Caco-2 (cell line): ENCODE data around the gene CA4. TPM values are rescaled to one million over a fixed set of nuclear protein-coding genes. Genes with fewer than 3 reads are reported as not detected.

ENCODE experiments used
- BruUV-seq: library from RNA; stranded (reverse); fragments of 400-500 nt; replicated peaks from 2 replicates; lab custom pipeline; 2021; lab: Mats Ljungman, UMichigan
- CTCF ChIA-PET: fragments of 300-600 bp; sonication (Branson Sonifier 250); formaldehyde crosslinking; loops from one replicate; lab custom pipeline; 2022; ENCODE audit warnings: antibody characterized with exemption; lab: Charles Lee
- POLR2A ChIA-PET: fragments of 300-600 bp; sonication (Branson Sonifier 250); formaldehyde crosslinking; loops from one replicate; lab custom pipeline; 2022; ENCODE audit warnings: antibody characterized with exemption; lab: Charles Lee
- DNase-seq, 2 experiments: peaks; one replicate each; pipeline versions ENCODE4 v3.0.0 to v3.0.0-alpha.2; 2020 to 2022
- H3K27me3 ChIP-seq: replicated peaks from 2 replicates; pipeline ENCODE4 v1.6.0; 2011; ENCODE audit warnings: low read length; ENCODE audit not compliant: control insufficient read depth, insufficient read depth
- H3K36me3 ChIP-seq: 2 replicates; pipeline ENCODE4 v1.5.1; 2011; ENCODE audit warnings: low read length; ENCODE audit not compliant: control insufficient read depth, insufficient read depth
- H3K4me1 ChIP-seq: fragments of 250-450 bp; sonication (Bioruptor Pico); 2 replicates; pipeline ENCODE4 v1.5.1; 2020; ENCODE audit warnings: mild to moderate bottlenecking
- H3K4me3 ChIP-seq: 2 replicates; pipeline ENCODE4 v1.5.1; 2011; ENCODE audit warnings: low read depth, mild to moderate bottlenecking, control low read depth, low read length
- H3K9me3 ChIP-seq: fragments of 250-450 bp; sonication (Bioruptor Pico); 2 replicates; pipeline ENCODE4 v1.5.1; 2020; ENCODE audit warnings: mild to moderate bottlenecking, moderate library complexity
- H3K27ac Mint-ChIP-seq: one replicate; pipeline ENCODE4 v1.8.0; 2022; ENCODE audit warnings: mixed read lengths; ENCODE audit not compliant: unreplicated experiment
- H3K27me3 Mint-ChIP-seq: one replicate; pipeline ENCODE4 v1.8.0; 2022; ENCODE audit warnings: mixed read lengths; ENCODE audit not compliant: insufficient read depth, unreplicated experiment
- H3K36me3 Mint-ChIP-seq: one replicate; pipeline ENCODE4 v1.8.0; 2022; ENCODE audit warnings: mild to moderate bottlenecking, mixed read lengths; ENCODE audit not compliant: insufficient read depth, unreplicated experiment
- H3K4me1 Mint-ChIP-seq: one replicate; pipeline ENCODE4 v1.8.0; 2022; ENCODE audit warnings: low read depth, mixed read lengths; ENCODE audit not compliant: unreplicated experiment
- H3K4me3 Mint-ChIP-seq: one replicate; pipeline ENCODE4 v1.8.0; 2022; ENCODE audit warnings: mild to moderate bottlenecking, moderate library complexity, mixed read lengths; ENCODE audit not compliant: unreplicated experiment
- H3K9me3 Mint-ChIP-seq: one replicate; pipeline ENCODE4 v1.8.0; 2022; ENCODE audit warnings: mixed read lengths; ENCODE audit not compliant: unreplicated experiment
- CTCF ChIP-seq, 2 experiments: fragments of 200-600 bp in 1 of 2; IDR thresholded peaks; 1 replicate in 1 of 2; 2 replicates in 1 of 2; pipeline versions ENCODE4 v1.5.1 to v1.8.0; 2011 to 2022; ENCODE audit warnings: antibody characterized with exemption in 1 of 2, control low read depth in 1 of 2, inconsistent platforms in 1 of 2, low read depth in 1 of 2, low read length in 1 of 2, mild to moderate bottlenecking in 1 of 2, moderate library complexity in 1 of 2; ENCODE audit not compliant: insufficient read depth in 1 of 2, severe bottlenecking in 1 of 2, unreplicated experiment in 1 of 2
- intact Hi-C: fragments of 100-400 bp; cut with micrococcal nuclease; formaldehyde crosslinking; loops from one replicate; pipeline ENCODE4 v1.10.0; 2022; ENCODE audit not compliant: unreplicated experiment
- total RNA-seq: library from RNA; stranded (reverse); gene quantifications from 2 replicates; pipeline ENCODE4 v1.2.3, GENCODE V29; 2022

CA4 gene
- total RNA-seq, 1 experiment from 2014 or later = not detected

DNA sequence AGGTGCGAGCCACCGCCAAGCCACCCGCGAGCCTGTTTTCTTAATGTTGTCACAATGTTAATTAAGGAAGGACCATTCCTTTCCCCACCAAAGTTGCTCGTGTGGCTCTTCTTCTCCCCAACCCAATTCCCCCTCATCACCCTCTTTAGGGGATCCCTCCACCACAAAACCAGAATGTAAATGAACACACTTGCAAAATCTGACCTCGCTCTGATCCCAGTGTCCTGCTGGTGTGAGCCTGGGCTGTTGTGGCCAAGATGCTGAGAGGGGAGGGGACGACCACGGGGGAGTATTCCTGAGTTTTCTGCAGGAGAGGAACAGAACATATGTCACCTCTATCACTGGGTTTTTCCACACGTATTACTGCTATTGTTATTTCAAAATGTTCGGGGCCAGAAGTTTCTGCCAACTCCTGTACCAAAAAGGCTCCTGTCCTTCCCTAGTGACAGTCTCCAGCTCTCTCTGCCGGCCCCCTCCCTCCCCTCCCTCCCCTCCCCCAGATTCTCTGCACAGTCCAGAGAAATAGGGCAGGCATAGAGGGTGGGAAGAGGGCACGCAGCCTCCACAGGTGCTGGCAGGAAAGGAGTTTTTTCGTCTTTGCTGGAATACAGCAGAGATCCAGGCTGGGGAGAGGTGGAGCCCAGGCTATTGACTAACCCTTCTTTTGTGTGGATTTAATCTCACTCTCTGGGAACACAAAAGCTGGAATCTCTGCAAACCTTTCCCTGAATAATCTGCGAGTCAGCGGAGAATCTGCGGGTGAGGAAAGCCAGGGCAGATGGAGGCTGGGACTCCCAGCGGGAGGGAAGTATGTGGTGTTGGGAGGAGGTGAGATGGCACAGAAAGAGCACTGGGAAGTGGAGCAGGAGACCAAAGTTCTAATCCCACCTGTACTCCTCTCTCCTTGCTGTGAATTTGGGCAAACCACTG lies 4.5 kb upstream of the CA4 start:
- CTCF ChIA-PET = no interaction called here
- no peak for DNase-seq
- Histone ChIP-seq H3K4me1 (peaks cover 49% of the 10 kb centered on the region), H3K4me3 (no peak overlapping the region), H3K27me3 (no peaks in the 10 kb centered on the region), H3K9me3 (no peaks in the 10 kb centered on the region), H3K36me3 (no peaks in the 10 kb centered on the region)
- no peak for TF ChIP-seq CTCF (IDR thresholded peaks at IDR 0.05; ENCODE audit: insufficient read depth in 1 of 2, low read depth in 1 of 2, low read length in 1 of 2, severe bottlenecking in 1 of 2, unreplicated experiment in 1 of 2)
- BruUV-seq = no TSS peak
- Mint-ChIP-seq H3K27ac (no peak overlapping the region), H3K4me1 (peaks cover 65% of the 10 kb centered on the region), H3K9me3 (no peaks in the 10 kb centered on the region), H3K36me3 (no peaks in the 10 kb centered on the region), H3K4me3 (no peak overlapping the region), H3K27me3 (peaks cover 3% of the 10 kb centered on the region)
- POLR2A ChIA-PET = no interaction called here
- intact Hi-C loops = no loop called here

GRCh38 chr17:60146206-60146605 lies 3.6 kb upstream of the CA4 start:
- no peak for TF ChIP-seq CTCF (IDR thresholded peaks at IDR 0.05; ENCODE audit: insufficient read depth in 1 of 2, low read depth in 1 of 2, low read length in 1 of 2, severe bottlenecking in 1 of 2, unreplicated experiment in 1 of 2)
- peaks cover 54% of the 10 kb centered on the region for H3K4me1 ChIP-seq
- intact Hi-C loops = no loop called here
- H3K36me3 Mint-ChIP-seq = no peaks in the 10 kb centered on the region
- H3K27me3 ChIP-seq = no peaks in the 10 kb centered on the region
- no peaks in the 10 kb centered on the region for H3K9me3 Mint-ChIP-seq
- POLR2A ChIA-PET = no interaction called here
- CTCF ChIA-PET = no interaction called here
- H3K4me3 ChIP-seq = no peak overlapping the region
- H3K27ac Mint-ChIP-seq = no peak overlapping the region
- no peaks in the 10 kb centered on the region for H3K36me3 ChIP-seq
- H3K27me3 Mint-ChIP-seq = peaks cover 3% of the 10 kb centered on the region
- no peaks in the 10 kb centered on the region for H3K9me3 ChIP-seq
- H3K4me3 Mint-ChIP-seq = no peak overlapping the region
- DNase-seq = no peak
- peaks cover 65% of the 10 kb centered on the region for H3K4me1 Mint-ChIP-seq
- no TSS peak for BruUV-seq

DNA sequence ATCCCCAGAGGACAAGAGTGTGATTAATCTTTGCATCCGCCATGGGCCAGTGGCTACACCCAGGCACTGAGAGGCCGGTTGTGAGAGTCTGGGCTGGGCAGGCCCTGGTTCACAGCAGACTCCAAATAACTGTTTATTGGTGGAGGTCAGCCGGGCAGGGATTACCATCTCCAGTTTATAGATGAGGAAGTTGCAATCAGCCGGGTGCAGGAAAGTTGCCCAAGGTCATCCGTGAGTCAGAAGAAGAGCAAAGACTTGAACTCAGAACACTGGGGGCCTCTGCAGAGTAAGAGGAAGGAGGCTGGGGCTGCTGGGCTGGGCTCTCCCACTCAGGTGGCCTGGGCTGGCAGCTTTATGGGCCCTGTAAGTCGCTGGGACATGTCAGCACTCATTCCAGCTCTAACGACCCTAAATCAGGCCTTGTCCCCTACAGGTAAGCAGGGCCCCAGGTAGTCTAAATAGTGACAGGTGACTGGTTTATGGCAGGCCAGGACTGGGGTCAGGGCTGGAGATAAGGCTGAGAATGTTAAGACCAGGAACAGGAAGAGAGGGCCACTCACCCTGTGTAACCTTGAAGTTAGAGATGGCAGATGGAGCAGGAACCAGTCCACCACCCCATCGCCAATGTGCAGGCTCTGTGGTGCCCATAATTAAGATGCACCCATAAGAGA lies 2.1 kb upstream of the CA4 start:
- H3K27me3 Mint-ChIP-seq = peaks cover 3% of the 10 kb centered on the region
- peak overlapping the region; percentile 42 for H3K27ac Mint-ChIP-seq
- Histone ChIP-seq H3K9me3 (no peaks in the 10 kb centered on the region), H3K4me3 (no peak overlapping the region), H3K36me3 (no peaks in the 10 kb centered on the region), H3K27me3 (no peaks in the 10 kb centered on the region), H3K4me1 (peaks cover 54% of the 10 kb centered on the region)
- peaks cover 56% of the 10 kb centered on the region for H3K4me1 Mint-ChIP-seq
- TF ChIP-seq CTCF (IDR thresholded peaks at IDR 0.05; ENCODE audit: insufficient read depth in 1 of 2, low read depth in 1 of 2, low read length in 1 of 2, severe bottlenecking in 1 of 2, unreplicated experiment in 1 of 2) = no peak
- no peak overlapping the region for H3K4me3 Mint-ChIP-seq
- ChIA-PET CTCF (interaction anchor here (0.7 to 1.6 kb wide), 3 partner anchors 14 to 278 kb away, joined by 3 to 4 read pairs (median 4); no protein-coding TSS in a partner anchor), POLR2A (no interaction called here)
- no TSS peak for BruUV-seq
- no peaks in the 10 kb centered on the region for H3K9me3 Mint-ChIP-seq
- intact Hi-C loops = loop anchor here (2.0 kb wide), 1 partner anchor 19 kb away; no protein-coding TSS in a partner anchor
- peak; percentile 81 to 93 for DNase-seq
- H3K36me3 Mint-ChIP-seq = no peaks in the 10 kb centered on the region
